Measurements from ENCODE around the gene HSPB2. TPM values are rescaled to one million over a fixed set of nuclear protein-coding genes. Genes with fewer than 3 reads are reported as not detected.
"Not testable (repeated sequence)": the region's sequence is repeated elsewhere in the genome, so short reads cannot be mapped to it uniquely, and the experiment has no call there.

Gene HSPB2
- total RNA-seq, 1 donor from 2014 or later = 3.2 TPM

DNA sequence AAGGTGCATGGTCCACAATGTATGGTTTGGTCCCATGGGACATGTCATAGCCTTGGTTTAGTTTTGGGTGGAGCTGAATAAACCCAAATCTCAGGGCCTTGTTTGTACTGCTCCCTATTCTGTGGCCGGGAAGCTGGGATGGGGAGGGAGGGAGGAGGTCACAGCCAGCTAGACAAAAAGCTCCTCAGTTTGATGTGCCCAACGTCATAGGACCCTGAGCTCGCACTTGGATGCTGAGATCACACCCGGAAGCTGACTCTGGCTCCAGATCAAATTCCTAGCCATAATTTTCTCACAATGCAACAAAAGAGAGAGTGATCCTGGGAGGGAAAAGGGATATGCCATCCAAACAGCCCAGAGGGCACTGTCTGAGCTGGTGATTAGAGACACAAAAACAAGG, 1.5 kb downstream of the HSPB2 start:
- peak; percentile 62 for DNase-seq

DNA sequence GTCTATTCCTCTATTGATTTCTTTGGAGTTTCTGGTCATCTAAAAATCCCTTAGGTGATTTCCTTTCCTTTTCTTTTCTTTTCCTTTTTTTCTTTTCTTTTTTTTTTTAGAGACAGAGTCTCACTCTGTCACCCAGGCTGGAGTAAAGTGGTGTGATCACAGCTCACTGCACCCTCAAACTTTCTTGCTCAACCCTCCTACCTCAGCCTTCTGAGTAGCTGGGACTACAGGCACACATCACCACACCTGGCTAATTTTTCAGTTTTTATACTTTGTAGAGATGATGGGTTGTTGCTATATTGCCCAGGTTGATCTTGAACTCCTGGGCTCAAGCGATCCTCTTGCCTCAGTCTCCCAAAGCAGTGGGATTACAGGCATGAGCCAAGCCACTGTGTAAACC, 4.2 kb downstream of the HSPB2 start:
- no peak for DNase-seq

DNA sequence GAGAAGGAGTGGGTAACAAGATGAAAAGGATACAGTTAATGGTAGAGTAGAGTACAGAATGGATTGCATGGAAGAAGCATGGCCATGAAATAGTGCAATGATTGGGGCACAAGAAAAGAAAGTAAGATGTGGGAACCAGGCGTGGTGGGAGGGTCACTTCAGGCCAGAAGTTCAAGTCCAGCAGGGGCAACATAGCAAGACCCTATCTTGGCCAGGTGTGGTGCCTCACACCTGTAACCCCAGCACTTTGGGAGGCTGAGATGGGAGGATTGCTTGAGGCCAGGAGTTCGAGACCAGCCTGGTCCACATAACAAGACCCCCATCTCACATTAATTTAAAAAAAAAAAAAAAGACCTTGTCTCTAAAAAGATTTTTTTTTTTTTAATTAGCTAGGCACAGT, 4.8 kb downstream of the HSPB2 start:
- no peak for DNase-seq

DNA sequence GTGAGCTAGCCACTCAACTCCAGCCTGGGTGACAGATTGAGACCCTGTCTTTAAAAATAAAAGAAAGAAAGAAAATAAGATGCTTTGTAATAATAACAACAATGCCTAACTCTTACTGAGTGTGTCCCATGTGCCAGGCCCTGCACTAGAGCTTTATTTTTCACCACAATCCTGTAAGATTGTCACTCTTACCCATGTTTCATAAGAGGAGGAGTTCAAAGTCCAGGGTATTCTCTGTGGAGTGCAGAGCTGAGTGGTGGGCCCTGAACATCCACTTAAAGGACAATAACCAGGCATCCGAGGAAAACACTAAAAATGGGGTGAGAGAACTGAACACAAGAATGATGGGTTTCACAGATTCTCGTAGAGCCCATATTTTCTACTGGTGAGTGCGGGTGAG, 5.3 kb downstream of the HSPB2 start:
- DNase-seq = no peak

DNA sequence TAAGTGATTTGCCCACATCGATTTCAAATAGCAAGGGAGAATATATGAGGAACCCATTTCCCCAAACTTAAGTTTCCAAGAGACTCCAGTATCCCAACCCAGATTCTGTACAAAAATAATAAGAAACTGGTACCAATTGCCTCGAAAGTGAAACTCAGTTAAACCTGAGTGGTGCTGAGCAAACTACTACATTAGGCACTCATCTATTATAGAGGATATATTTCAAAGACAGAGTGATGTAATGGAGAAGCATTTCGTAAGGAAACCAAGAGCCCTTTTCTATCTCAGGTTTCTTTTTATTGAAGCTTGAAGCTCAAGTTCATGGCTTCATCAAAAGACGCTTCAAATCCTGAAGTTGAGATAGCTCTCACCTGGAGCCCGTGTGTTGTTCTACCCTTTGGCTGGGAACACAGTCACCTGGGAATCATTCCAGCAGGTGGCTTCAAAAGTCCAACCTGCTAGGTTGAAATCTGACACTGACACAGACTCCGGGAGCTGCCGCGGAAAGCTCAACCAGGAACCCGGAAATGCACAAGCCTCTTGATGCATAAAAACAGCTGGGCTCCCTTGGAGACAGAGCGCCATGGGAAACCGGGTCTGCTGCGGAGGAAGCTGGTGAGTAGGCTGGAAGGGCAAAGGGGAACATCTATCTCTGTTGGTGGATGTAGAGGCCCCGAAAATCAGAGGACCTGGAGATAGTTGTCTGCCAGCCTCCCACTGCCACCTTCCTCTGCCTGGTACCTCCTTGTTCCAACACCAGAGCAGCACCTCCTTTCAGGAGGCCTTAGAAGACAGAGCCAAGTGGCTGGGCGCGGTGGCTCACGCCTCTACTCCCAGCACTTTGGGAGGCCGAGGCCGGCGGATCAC, 6.1 kb downstream of the HSPB2 start, which contains the start of gene C11orf52:
Gene C11orf52, plus strand, starts transcription at position 524 of the 867 bp plus-strand sequence. Its CDS starts 60 bp downstream, at position 584.
- peak; percentile 59 for DNase-seq

- no peak for DNase-seq
Measured at GRCh38 chr11:111920908-111921307, 8.4 kb downstream of the HSPB2 start.

GRCh38 chr11:111921541-111922230, 9.2 kb downstream of the HSPB2 start:
- no peak for DNase-seq

- DNase-seq = peak; percentile 24
Measured at GRCh38 chr11:111922803-111923202, 10.3 kb downstream of the HSPB2 start.

DNA sequence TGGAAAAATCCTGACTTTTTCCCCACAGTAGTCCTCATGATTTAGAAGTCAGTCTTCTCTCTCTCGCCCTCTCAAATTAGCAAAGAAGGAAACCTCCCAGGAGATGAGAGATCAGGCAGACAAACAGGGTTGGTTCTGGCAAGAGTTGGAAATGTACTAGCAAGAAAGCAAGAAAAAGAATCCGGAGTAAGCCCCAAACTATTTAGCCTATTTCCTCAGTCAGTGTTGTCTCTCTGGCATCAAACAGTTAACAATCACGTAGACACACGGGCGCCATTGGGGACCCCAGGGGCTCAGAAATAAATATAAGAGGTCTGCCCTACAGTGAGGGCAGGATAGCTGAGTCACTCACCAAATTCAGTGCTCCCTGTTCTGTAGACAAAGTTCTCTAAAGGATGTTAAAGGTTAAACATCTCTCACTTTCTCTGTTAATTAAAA, 10.8 kb downstream of the HSPB2 start:
- DNase-seq = no peak

GRCh38 chr11:111923951-111924350, 11.4 kb downstream of the HSPB2 start:
- no peak for DNase-seq

DNA sequence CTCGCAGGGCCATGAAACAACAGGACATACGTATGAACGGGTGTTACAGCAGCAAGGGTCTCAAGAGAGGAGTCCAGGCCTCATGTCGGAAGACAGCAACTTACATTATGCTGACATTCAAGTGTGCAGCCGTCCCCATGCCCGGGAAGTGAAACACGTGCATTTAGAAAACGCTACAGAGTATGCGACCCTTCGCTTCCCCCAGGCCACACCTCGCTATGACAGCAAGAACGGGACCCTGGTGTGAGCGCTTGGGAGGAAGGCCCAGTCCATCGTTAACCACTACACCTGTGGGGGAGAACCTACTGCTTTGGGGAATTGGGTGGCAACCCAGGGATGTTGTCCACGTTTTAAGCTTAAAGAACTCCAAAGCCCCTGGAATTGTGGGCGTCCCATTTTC, 13.4 kb downstream of the HSPB2 start:
- DNase-seq = no peak

DNA sequence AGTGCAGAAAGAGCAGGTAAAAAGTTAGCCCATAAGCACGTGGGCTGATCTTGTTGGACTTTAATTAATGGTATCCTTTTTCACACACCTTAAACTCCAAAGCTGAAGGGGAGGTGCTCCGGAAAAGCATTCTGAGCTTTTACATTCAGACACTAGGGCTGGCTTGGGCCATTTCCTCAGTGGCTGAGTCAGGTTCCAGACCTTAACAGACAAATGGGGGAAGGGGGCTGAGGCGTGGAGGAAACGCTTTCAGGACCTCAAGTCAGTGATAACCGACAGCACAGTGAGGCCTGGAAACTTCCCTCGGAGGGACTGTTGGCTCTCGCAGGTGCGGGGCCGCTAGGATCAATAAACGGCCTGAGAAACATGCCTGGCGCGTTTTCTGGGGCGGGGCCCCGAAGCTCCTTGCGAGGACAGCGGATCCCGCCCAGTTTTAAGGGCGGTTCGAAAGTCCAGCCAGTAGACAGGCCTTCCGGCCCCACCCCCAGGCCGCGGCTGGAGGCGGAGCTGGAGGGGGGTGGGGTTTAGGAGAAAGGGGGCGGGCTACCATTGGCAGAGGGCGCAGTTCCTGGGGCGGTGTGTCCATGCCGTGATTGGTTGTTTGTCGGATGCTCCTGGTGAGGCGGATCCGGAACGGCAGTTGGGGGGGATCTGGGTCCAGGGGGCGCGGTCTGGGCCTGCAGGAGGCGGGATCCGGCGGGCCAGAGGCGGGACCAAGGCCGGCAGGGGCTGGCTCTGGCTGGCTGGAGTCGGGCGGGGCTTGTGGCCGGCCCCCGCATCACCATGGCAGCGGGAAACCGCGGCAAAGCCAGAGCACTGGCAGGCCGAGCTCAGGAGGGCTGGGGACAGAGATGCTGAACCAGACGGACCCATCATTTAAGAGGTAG, 14.2 kb downstream of the HSPB2 start:
- DNase-seq = peak; percentile 95

- no peak for DNase-seq
Measured at GRCh38 chr11:111930472-111930871, 17.9 kb downstream of the HSPB2 start.

GRCh38 chr11:111932611-111932950, 20.0 kb downstream of the HSPB2 start:
- no peak for DNase-seq

DNA sequence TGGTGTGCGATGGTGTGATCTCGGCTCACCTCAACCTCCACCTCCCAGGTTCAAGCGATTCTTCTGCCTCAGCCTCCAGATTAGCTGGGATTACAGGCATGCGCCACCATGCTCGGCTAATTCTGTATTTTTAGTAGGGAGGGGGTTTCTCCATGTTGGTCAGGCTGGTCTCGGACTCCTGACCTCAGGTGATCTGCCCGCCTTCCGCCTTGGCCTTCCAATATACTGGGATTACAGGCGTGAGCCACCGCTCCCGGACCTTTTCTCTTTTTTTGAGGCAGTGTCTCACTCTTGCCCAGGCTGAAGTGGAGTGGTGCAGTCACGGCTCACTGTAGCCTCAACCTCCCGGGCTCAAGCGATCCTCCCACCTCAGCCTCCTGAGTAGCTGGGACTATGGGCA, 20.6 kb downstream of the HSPB2 start:
- DNase-seq = not testable (repeated sequence)

- peak; percentile 24 for DNase-seq
Measured at GRCh38 chr11:111933872-111934271, 21.3 kb downstream of the HSPB2 start.

DNA sequence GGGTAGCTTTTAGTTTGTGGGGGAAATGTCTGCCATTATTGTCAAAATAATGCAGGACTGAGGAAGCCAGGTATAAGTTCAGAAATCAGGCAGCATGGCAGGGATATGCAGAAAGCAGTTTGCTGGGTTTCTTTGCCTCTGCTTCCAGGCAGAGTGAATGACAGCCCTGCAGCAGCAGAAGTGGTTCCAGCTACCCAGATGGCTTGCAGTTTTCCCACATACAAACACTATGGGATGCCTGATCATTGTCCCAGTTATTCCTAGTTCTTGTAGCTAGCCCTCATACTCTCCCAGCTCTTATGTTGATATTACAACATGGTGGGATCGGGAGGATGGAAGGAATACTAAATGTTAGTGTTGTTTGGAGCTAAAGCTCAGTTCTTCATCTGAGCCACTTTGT, 21.8 kb downstream of the HSPB2 start:
- no peak for DNase-seq

- DNase-seq = peak; percentile 48
Measured at GRCh38 chr11:111935317-111936039, 22.9 kb downstream of the HSPB2 start.

DNA sequence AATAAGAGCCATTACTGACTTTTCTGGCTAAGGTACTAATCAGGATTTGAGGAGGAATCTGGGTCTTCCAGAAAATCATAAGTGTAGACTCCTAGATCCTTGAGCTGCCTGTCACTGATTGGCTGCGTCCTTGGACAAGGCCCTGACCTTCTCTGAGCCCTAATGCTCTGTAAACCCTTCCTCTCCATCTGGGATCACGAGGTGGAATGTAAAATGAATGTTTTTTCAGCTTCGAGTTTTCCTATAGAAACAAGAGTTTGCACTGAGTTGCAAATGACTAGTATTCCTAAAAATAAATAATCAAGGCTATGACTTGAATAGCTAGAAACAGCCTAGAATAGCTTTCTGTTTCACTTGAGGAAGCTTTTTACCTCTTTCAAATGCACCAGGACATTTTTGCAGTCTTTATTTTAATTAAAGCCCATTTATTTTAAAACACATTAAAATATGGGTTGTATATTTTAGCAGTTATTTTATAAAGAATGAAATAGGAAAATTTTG, 23.6 kb downstream of the HSPB2 start:
- no peak for DNase-seq

DNA sequence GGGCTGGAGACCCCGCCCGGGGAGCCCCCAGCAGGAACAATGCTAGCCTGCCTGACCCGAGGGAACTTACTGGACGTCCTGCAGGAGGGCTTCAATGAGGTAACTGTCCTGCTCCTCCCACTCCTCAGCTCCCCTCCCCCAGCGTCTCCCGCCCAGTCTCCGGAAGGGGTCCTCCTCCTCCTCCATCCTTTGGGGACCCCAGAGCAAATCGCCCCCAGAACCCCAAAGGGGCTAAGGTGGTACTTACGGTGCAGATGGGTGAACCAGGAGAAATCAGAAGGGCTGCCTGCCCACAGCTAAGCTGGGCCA, 24.9 kb downstream of the HSPB2 start:
- DNase-seq = no peak

- peak; percentile 9 for DNase-seq
Measured at GRCh38 chr11:111937844-111938243, 25.3 kb downstream of the HSPB2 start.

DNA sequence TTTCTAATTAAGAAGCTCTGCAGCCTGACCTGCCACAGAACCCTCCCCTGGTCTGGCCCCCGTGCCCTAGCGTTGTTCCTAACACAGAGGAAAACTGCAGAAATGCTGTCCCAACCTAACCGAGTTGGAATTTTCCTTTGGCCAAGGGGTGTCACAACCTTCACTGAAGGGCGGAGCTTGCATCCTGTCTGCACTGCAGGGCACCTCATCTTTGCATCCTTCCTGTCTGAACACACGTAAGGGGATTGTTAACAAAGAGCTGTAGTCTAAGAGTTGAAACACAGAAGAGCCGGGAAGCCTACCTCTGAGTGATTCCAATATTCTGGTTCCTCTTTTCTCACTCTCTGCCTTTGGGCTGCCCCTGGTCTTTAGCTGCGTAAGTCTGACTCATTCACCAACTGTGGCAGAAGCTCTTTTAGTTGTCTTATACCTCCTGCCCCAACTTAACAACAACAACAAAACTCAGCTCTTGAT, 26.2 kb downstream of the HSPB2 start:
- DNase-seq = peak; percentile 36

All from skin of body (tissue), 2 donors.